Gastrocnemius medialis (tissue), 4 donors: ENCODE data around the gene DNAH2.

Experiments
- CTCF ChIP-seq, 5 experiments: fragments of 450-650 bp in 3 of 5; fragments of 200-600 bp in 2 of 5; sonication (generic) in 2 of 5; IDR thresholded peaks in 4 of 5; conservative IDR thresholded peaks in 1 of 5; 1 replicate in 4 of 5; 2 replicates in 1 of 5; pipeline ENCODE4 v1.5.1; 2016 to 2019; ENCODE audit warnings: antibody characterized with exemption in 5 of 5, mild to moderate bottlenecking in 3 of 5, moderate library complexity in 3 of 5
- POLR2A ChIP-seq, 2 donors: fragments of 450-650 bp; IDR thresholded peaks; one replicate each; pipeline ENCODE4 v1.6.1; 2017; ENCODE audit warnings: antibody characterized with exemption in 2 of 2, mild to moderate bottlenecking in 2 of 2, moderate library complexity in 2 of 2

- TF ChIP-seq POLR2A (IDR thresholded peaks at IDR 0.05), result no peak
- no peak for TF ChIP-seq CTCF (IDR thresholded peaks at IDR 0.05 in 4 of 5, conservative IDR thresholded peaks at IDR 0.05 in 1 of 5)
Observed at GRCh38 chr17:7777017-7777416, 59.5 kb downstream of the DNAH2 start.
